ENCODE data around the gene KLF11. TPM values are rescaled to one million over a fixed set of nuclear protein-coding genes. Genes with fewer than 3 reads are reported as not detected.
A peak's percentile ranks its signal among the peaks of the same experiment; 100 is the strongest.

Gene KLF11
- total and polyA plus RNA-seq, 9 of the 15 experiments (the other 6 are each of a cell fraction or from before 2014, with no cell fraction given): 2.1 to 13.4 (median 6.5) TPM

DNA sequence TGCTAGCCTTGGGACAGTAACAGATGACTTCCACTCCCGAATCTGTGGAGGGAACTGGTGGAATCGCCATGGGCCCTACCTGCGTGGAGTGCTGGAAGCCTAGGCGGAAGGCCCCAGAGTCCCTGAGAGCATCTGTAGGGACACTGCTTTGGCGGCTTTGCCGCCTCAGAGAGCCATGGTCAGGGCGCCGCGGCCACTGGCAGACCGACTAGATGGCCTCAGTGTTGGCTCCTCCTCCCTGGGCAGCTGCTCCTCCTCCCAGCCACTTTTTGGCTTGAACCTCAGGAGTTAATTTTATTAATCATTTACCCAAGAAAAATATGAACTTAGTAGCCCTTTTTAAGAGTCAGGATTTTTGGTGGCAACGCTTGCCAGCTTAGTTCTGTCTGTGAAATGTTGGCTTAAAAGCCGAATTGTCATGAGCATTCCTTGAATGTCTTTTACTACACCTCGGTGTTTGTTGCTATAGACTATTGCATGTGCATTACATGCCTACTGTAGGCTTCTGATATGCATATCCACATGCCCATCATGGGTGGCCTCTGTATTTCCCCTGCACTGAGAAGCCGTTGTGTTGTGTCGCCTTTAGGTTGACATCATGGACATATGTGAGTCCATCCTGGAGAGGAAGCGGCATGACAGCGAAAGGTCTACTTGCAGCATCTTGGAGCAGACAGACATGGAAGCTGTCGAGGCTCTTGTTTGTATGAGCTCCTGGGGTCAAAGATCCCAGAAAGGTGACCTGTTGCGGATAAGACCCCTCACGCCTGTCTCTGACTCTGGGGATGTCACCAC, 2.4 kb downstream of the KLF11 start:
- peaks cover 7 to 55% of the 10 kb centered on the region in 2 experiments; a peak in 4 of 5 replicates for H3K4me1 ChIP-seq (replicated peaks in 1 of 2; ENCODE audit: control insufficient read depth in 2 of 2, insufficient read depth in 2 of 2, low read length in 2 of 2)
- TF ChIP-seq, protein P1, sequence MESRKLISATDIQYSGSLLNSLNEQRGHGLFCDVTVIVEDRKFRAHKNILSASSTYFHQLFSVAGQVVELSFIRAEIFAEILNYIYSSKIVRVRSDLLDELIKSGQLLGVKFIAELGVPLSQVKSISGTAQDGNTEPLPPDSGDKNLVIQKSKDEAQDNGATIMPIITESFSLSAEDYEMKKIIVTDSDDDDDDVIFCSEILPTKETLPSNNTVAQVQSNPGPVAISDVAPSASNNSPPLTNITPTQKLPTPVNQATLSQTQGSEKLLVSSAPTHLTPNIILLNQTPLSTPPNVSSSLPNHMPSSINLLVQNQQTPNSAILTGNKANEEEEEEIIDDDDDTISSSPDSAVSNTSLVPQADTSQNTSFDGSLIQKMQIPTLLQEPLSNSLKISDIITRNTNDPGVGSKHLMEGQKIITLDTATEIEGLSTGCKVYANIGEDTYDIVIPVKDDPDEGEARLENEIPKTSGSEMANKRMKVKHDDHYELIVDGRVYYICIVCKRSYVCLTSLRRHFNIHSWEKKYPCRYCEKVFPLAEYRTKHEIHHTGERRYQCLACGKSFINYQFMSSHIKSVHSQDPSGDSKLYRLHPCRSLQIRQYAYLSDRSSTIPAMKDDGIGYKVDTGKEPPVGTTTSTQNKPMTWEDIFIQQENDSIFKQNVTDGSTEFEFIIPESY (CRISPR knock-in tag; IDR thresholded peaks at IDR 0.05): peak; percentile 25; the same call in 1 of the 2 replicates
- TF ChIP-seq RBFOX2 (IDR thresholded peaks at IDR 0.05; ENCODE audit: low read depth, low read length) (peak; percentile 58; the same call in 1 of the 2 replicates), ZNF785 (CRISPR knock-in tag; IDR thresholded peaks at IDR 0.05) (no peak)
- no peak for ATAC-seq
- FAIRE-seq: peak; percentile 69
- no peak overlapping the region for H3K27ac ChIP-seq (ENCODE audit: extremely low read depth, low read depth, low read length)
- peaks cover 46% of the 10 kb centered on the region for H3K36me3 ChIP-seq (ENCODE audit: control insufficient read depth, insufficient read depth, low read length)
- WGBS (ENCODE audit: insufficient coverage, low coverage, missing lambda C conversion rate): 86% methylated on average over 20 of the region's 20 CpGs
- H3K79me2 ChIP-seq (ENCODE audit: control insufficient read depth, insufficient read depth, low read length): peaks cover 41% of the 10 kb centered on the region
- no peak for DNase-seq (ENCODE audit: extremely low read depth in 1 of 4, low spot score in 3 of 4)
- H3K4me3 ChIP-seq: no peak overlapping the region
- no TSS peak for BruUV-seq (replicated peaks)
- H3K4me2 ChIP-seq (ENCODE audit: insufficient read depth, low read length): no peak overlapping the region; the same call in 1 of the 2 replicates
- H3K27me3 ChIP-seq (ENCODE audit: control insufficient read depth in 2 of 2, insufficient read depth in 2 of 2, low read length in 2 of 2): no peaks in the 10 kb centered on the region
- H3K9me1 ChIP-seq (ENCODE audit: control insufficient read depth, insufficient read depth, low read length): peaks cover 7% of the 10 kb centered on the region
- peaks cover 8% of the 10 kb centered on the region; the same call in 1 of the 2 replicates for H4K20me1 ChIP-seq (replicated peaks; ENCODE audit: control insufficient read depth, insufficient read depth, low read length)
- in situ Hi-C loops (cut with MboI): loop anchor here (5.0 kb wide), 2 partner anchors 58 to 233 kb away; no protein-coding TSS in a partner anchor
- ChIA-PET CTCF (ENCODE audit: low intra/inter-chr PET ratio) (no interaction called here), POLR2A (interaction anchor here (1.0 to 2.7 kb wide), 4 partner anchors 9 to 98 kb away, joined by 3 to 13 read pairs (median 6); no protein-coding TSS in a partner anchor)
- no peak overlapping the region for H2AFZ ChIP-seq (ENCODE audit: low read depth, low read length)
- H3K9ac ChIP-seq (ENCODE audit: insufficient read depth in 1 of 2, low read depth in 2 of 2, low read length in 2 of 2): no peak overlapping the region; a peak in 1 of 4 replicates
- 0 out of 2 replicates have a peak, but pooled peaks cover 2% of the 10 kb centered on the region for H3K9me3 ChIP-seq (replicated peaks; ENCODE audit: control insufficient read depth, insufficient read depth, low read depth, low read length)
- intact Hi-C loops (cut with micrococcal nuclease): no loop called here
